Transverse colon (tissue), 4 donors: ENCODE results near the gene PRRX1. TPM values are rescaled to one million over a fixed set of nuclear protein-coding genes. Genes with fewer than 3 reads are reported as not detected.

Experiments
- DNase-seq: peaks from one replicate; pipeline ENCODE4 v3.0.0-alpha.2; 2019
- H3K27ac ChIP-seq, 4 donors: fragments of 200-600 bp; sonication (generic); 2 replicates each; pipeline ENCODE4 v1.5.1; 2016 to 2018; ENCODE audit warnings: inconsistent platforms in 4 of 4
- H3K27me3 ChIP-seq: fragments of 200-600 bp; sonication (generic); 2 replicates; pipeline ENCODE4 v1.5.1; 2017; ENCODE audit warnings: inconsistent platforms
- H3K36me3 ChIP-seq, 4 donors: fragments of 200-600 bp; sonication (generic); 2 replicates each; pipeline ENCODE4 v1.5.1; 2017 to 2019; ENCODE audit warnings: inconsistent platforms in 4 of 4
- H3K4me1 ChIP-seq, 4 donors: fragments of 200-600 bp; sonication (generic); 2 replicates each; pipeline ENCODE4 v1.5.1; 2017 to 2020; ENCODE audit warnings: inconsistent platforms in 4 of 4
- H3K4me3 ChIP-seq, 4 donors: fragments of 200-600 bp; sonication (generic); 1 replicate in 1 of 4; 2 replicates in 3 of 4; pipeline versions ENCODE4 v1.5.1 to v1.6.1; 2017 to 2019; ENCODE audit warnings: inconsistent platforms in 4 of 4
- H3K9me3 ChIP-seq, 2 donors: fragments of 200-600 bp; sonication (generic); 2 replicates each; pipeline ENCODE4 v1.5.1; 2017 to 2019; ENCODE audit warnings: inconsistent platforms in 2 of 2
- EP300 ChIP-seq: sonication (generic); formaldehyde crosslinking; IDR thresholded peaks from one replicate; pipeline ENCODE4 v1.6.1; 2017; ENCODE audit warnings: antibody characterized with exemption, low read depth
- POLR2A ChIP-seq: fragments of 450-650 bp; IDR thresholded peaks from one replicate; pipeline ENCODE4 v1.6.1; 2016; ENCODE audit warnings: antibody characterized with exemption, mild to moderate bottlenecking, moderate library complexity
- POLR2AphosphoS5 ChIP-seq, 3 donors: sonication (generic); formaldehyde crosslinking; IDR thresholded peaks; one replicate each; pipeline ENCODE4 v1.6.1; 2016; ENCODE audit warnings: antibody characterized with exemption in 3 of 3
- WGBS, 2 donors: methylation state at CpG; one replicate each; pipeline ENCODE4 v1.1.5; 2018; ENCODE audit warnings: low coverage in 1 of 2; 5-methylcytosine and 5-hydroxymethylcytosine counted together
- in situ Hi-C, 4 donors: fragments of 200-750 bp; cut with MboI; loops; one replicate each; pipeline versions ENCODE4 v1.15.0 to v1.15.1; 2017; ENCODE audit warnings: low sequenced_read_pairs in 3 of 4, low pct_ligation_motif_present in 1 of 4, low pct_unique_long_range_greater_than_20kb in 1 of 4
- intact Hi-C: fragments of 100-400 bp; cut with DNase I; formaldehyde crosslinking; loops from one replicate; pipeline ENCODE4 v1.15.1; 2023; ENCODE audit warnings: low total_unique reads
- total RNA-seq, 4 donors: library from RNA; depleted of rRNA; stranded (reverse); fragments of >200 nt; gene quantifications; one replicate each; pipeline ENCODE4 v1.1.0, GENCODE V29; 2016
- TF ChIP-seq, protein P1 (sequence below), 5 experiments: fragments of 200-600 bp in 3 of 5; fragments of 450-650 bp in 2 of 5; sonication (generic) in 3 of 5; IDR thresholded peaks; 1 replicate in 2 of 5; 2 replicates in 3 of 5; pipeline ENCODE4 v1.5.1; 2016 to 2017; ENCODE audit warnings: antibody characterized with exemption in 5 of 5, inconsistent platforms in 3 of 5, mild to moderate bottlenecking in 2 of 5, moderate library complexity in 1 of 5

Gene PRRX1
- total RNA-seq, 4 donors from 2014 or later, result 0.75 to 9.2 (median 2.7) TPM

DNA sequence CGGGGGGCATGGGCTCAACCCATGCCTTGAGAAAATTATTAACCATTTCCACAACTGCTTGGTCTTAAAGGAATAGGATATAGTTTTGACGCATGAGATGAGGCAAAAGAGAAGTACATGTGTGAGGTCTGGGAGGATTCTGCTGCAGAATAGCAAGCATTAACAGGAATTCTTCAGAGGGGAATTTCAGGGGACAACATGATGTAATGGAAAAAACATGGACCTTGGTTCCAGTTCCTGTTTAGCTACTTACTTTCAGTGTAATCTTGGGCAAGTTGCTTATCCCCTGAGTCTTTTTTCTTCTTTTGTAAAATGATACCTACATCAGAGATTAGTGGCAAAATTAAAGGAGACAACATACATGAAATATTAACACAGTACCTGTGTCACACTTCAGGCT lies 85.6 kb downstream of the PRRX1 start:
- H3K27ac ChIP-seq, result no peak overlapping the region
- no peaks in the 10 kb centered on the region for H3K36me3 ChIP-seq
- no peaks in the 10 kb centered on the region for H3K27me3 ChIP-seq
- no peaks in the 10 kb centered on the region for H3K4me1 ChIP-seq
- H3K9me3 ChIP-seq, result no peaks in the 10 kb centered on the region
- no peak overlapping the region for H3K4me3 ChIP-seq
- 53% methylated on average over 2 of the region's 2 CpGs; no CpG with 5 or more reads in 1 of the 2 donors for WGBS, 2 donors
- TF ChIP-seq, protein P1, sequence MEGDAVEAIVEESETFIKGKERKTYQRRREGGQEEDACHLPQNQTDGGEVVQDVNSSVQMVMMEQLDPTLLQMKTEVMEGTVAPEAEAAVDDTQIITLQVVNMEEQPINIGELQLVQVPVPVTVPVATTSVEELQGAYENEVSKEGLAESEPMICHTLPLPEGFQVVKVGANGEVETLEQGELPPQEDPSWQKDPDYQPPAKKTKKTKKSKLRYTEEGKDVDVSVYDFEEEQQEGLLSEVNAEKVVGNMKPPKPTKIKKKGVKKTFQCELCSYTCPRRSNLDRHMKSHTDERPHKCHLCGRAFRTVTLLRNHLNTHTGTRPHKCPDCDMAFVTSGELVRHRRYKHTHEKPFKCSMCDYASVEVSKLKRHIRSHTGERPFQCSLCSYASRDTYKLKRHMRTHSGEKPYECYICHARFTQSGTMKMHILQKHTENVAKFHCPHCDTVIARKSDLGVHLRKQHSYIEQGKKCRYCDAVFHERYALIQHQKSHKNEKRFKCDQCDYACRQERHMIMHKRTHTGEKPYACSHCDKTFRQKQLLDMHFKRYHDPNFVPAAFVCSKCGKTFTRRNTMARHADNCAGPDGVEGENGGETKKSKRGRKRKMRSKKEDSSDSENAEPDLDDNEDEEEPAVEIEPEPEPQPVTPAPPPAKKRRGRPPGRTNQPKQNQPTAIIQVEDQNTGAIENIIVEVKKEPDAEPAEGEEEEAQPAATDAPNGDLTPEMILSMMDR (IDR thresholded peaks at IDR 0.05), result no peak
- TF ChIP-seq EP300 (no peak), POLR2AphosphoS5 (IDR thresholded peaks at IDR 0.05) (no peak), POLR2A (no peak)
- DNase-seq, result no peak
- intact Hi-C loops, result no loop called here
- in situ Hi-C loops, result no loop called here

DNA sequence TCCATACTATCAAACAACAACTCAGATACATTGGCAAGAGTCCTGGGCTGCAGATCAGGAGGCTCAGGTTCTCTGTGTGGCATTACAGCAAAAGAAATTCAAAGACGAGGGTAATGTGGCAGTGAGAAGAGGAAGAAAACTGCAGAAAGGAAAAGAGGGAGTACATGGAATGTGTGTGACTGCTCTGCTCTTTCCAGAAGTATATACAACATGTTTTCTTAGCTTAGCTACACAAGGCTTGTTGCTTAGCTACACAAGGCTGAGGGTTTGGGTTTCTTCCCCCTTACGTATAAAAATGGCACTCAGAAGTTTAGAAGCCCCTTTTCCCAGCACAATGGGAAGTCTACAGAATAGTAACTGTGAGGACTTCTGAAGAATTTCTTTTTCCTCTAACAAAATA lies 86.0 kb downstream of the PRRX1 start:
- WGBS, 2 donors, result 62 to 63% methylated on average over 2 of the region's 2 CpGs
- Histone ChIP-seq H3K4me1 (no peaks in the 10 kb centered on the region), H3K27ac (no peak overlapping the region), H3K36me3 (no peaks in the 10 kb centered on the region), H3K4me3 (no peak overlapping the region), H3K27me3 (no peaks in the 10 kb centered on the region), H3K9me3 (no peaks in the 10 kb centered on the region)
- TF ChIP-seq, protein P1 (IDR thresholded peaks at IDR 0.05), result no peak
- TF ChIP-seq POLR2AphosphoS5 (IDR thresholded peaks at IDR 0.05) (no peak), POLR2A (no peak), EP300 (no peak)
- intact Hi-C loops (no loop called here), in situ Hi-C loops (no loop called here)
- no peak for DNase-seq

DNA sequence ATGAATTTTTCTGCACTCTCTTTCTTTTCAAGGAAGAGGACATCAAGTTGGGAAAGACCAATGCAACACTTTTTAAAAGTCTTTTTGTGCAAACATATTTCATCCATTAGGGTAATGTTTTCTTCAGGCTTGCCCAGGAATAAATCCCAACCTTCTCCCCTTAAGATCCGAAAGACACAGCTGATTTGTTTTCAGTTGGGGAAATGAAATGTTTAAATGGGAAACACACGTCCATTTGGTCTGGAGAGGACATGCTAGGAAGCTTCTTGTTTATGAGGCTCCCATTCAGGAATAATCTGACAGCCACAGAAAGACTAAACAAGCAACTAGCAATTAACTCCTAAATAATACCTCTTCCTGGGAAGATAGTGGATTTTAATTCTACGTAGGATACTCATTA lies 91.9 kb downstream of the PRRX1 start:
- H3K9me3 ChIP-seq, result no peaks in the 10 kb centered on the region
- no peak for DNase-seq
- WGBS, 2 donors, result 54 to 58% methylated on average over 2 to 3 of the region's 3 CpGs
- no peaks in the 10 kb centered on the region for H3K27me3 ChIP-seq
- no peaks in the 10 kb centered on the region for H3K4me1 ChIP-seq
- no peak for TF ChIP-seq EP300
- no peak for TF ChIP-seq POLR2AphosphoS5 (IDR thresholded peaks at IDR 0.05)
- H3K27ac ChIP-seq, result no peak overlapping the region
- no peak overlapping the region for H3K4me3 ChIP-seq
- H3K36me3 ChIP-seq, result no peaks in the 10 kb centered on the region
- in situ Hi-C loops (no loop called here), intact Hi-C loops (no loop called here)

DNA sequence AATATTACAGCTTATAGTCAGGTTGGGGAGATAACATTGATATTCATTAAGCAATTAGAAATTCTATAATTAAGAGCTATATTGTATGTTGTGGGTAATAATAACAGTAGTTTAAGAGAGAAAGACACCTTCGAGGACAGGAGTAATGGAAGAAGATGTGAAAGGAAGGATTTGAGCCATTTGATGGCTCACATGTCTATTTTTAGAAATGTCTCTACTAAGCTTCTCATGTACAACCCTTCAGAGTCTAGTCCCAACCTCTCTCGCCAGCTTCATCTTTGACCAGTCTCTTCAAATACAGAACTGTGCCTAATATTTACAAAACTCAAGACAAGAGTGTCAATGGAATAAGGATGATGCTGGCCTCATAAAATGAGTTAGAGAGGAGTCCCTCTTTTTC lies 95.1 kb downstream of the PRRX1 start:
- H3K4me3 ChIP-seq, result no peak overlapping the region
- no peaks in the 10 kb centered on the region for H3K4me1 ChIP-seq
- in situ Hi-C loops, result no loop called here
- H3K9me3 ChIP-seq, result no peaks in the 10 kb centered on the region
- TF ChIP-seq POLR2A (no peak), POLR2AphosphoS5 (IDR thresholded peaks at IDR 0.05) (no peak), EP300 (no peak)
- TF ChIP-seq, protein P1 (IDR thresholded peaks at IDR 0.05), result no peak
- H3K36me3 ChIP-seq, result no peaks in the 10 kb centered on the region
- no peak overlapping the region for H3K27ac ChIP-seq
- 68 to 90% methylated on average over 2 of the region's 2 CpGs for WGBS, 2 donors
- intact Hi-C loops, result no loop called here
- no peak for DNase-seq
- H3K27me3 ChIP-seq, result no peaks in the 10 kb centered on the region

DNA sequence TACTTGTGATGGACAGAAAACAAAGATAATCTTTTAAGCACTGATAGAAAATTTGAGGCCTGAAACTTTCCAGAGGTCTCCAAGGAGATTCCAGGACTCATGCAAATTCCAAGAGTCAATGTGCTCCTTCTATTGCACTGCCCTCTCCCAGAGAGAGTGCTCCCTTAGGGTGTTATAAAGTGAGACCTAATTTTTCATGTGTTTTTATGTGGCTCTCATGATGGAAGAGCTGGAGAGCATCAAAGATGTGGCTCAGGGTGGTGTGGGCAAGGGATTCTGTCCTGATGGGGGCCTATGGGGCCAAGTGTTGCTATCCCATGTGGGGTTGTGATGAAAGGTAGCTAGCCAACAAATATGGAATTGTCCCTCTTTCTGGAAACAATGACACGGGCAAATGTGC lies 101.3 kb downstream of the PRRX1 start:
- H3K36me3 ChIP-seq, result no peaks in the 10 kb centered on the region
- H3K4me1 ChIP-seq, result no peaks in the 10 kb centered on the region
- H3K4me3 ChIP-seq, result no peak overlapping the region
- no peak overlapping the region for H3K27ac ChIP-seq
- in situ Hi-C loops, result no loop called here
- 64% methylated on average over 1 of the region's 1 CpG; no CpG with 5 or more reads in 1 of the 2 donors for WGBS, 2 donors
- no peak for DNase-seq
- no peaks in the 10 kb centered on the region for H3K27me3 ChIP-seq
- intact Hi-C loops, result no loop called here
- H3K9me3 ChIP-seq, result no peaks in the 10 kb centered on the region
- TF ChIP-seq POLR2A, result no peak
- TF ChIP-seq, protein P1 (IDR thresholded peaks at IDR 0.05), result no peak
- TF ChIP-seq POLR2AphosphoS5 (IDR thresholded peaks at IDR 0.05), result no peak
- TF ChIP-seq EP300, result no peak
